SW480 (cell line): ENCODE data around the gene WDR47.
"Not testable (repeated sequence)": the region's sequence is repeated elsewhere in the genome, so short reads cannot be mapped to it uniquely, and the experiment has no call there.

Source experiments
- DNase-seq: peaks from one replicate; pipeline ENCODE4 v3.0.0-alpha.2; 2016; ENCODE audit warnings: low spot score

Gene WDR47

DNA sequence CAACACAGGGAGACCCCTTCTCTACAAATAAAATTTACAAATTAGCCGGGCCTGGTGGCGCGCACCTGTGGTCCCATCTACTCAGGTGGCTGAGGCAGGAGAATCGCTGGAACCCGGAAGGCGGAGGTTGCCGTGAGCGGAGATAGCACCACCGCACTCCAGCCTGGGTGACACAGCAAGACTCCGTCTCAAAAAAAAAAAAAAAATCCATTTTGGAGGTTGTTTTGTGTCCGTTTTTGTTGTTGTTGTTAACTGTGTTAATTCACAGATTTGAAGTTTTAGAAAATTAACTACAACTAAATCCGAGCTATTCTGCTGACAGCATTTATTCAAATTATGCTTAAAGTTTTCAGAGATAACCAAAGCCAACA lies 79.2 kb downstream of the WDR47 start:
- no peak for DNase-seq

DNA sequence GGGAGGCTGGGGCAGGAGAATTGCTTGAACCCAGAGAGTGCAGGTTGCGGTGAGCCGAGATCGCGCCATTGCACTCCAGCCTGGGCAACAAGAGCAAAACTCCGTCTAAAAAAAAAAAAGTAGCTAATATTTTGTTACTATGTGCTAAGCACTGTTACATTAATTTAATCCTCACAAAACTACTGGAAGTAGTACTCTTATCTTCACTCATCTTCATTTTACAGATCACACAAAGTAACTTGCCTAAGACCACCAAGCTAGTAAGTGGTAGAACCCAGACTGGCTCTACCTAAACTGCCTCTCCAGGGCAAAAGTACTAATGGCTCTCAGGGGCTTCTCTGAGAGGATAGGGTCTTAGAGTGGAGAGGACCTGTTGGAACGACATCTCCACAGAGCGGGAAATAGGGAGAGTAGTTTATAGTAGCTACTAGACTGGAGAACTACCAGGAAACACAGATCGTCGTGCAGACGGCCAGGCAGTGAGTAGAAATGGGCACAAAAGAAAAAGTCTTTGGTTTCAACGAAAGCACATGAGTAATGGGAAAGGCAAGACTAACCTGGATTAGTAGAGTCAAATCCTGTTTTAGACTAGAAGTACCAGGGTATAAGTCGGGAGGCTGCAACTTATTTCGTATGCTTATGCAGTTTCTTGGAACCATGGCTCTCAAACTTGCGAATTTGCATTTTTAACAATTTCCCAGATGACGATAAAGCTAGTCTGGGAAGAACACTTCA lies 80.0 kb downstream of the WDR47 start:
- no peak for DNase-seq

GRCh38 chr1:108961198-108961597 lies 80.7 kb downstream of the WDR47 start:
- DNase-seq: no peak

GRCh38 chr1:108960719-108961118 lies 81.2 kb downstream of the WDR47 start:
- no peak for DNase-seq

DNA sequence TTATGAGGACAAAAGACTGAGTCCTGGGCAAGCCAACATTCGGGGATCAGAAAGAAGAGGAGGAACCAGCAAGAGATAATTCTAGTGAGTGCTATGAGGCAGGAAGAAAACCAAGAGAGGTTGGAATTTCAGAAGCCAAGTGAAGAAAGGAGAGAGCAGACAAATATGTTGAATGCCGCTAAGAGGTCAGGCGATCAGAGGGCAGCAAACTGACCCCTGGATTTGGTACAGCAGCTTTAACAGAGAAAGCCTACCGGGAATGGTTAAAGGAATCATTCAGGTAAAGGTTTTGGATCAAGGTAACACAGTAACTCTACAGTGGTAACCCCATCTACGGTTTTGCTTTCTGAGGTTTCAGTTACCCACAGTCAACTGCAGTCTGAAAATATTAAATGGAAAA lies 84.0 kb downstream of the WDR47 start:
- DNase-seq: no peak

DNA sequence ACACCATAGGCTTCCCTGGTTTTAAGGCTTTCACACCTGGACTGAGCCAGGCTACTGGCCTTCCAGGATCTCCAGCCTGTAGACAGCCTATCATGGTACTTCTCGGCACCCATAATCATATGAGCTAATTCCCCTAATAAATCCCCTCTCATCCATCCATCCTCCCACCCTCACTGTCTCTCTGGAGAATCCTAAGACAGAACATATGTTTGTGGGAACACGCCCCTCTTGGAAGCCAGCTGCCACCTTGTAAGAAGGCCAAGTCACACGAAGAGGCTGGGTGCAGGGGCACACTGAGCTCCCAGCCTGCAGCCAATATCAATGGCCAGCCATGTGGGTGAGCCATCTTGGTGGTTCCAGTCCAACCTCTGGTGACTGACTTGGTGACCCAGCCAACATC lies 86.0 kb downstream of the WDR47 start:
- DNase-seq: no peak

- DNase-seq: no peak
Measured at GRCh38 chr1:108955111-108955510, 86.8 kb downstream of the WDR47 start.

DNA sequence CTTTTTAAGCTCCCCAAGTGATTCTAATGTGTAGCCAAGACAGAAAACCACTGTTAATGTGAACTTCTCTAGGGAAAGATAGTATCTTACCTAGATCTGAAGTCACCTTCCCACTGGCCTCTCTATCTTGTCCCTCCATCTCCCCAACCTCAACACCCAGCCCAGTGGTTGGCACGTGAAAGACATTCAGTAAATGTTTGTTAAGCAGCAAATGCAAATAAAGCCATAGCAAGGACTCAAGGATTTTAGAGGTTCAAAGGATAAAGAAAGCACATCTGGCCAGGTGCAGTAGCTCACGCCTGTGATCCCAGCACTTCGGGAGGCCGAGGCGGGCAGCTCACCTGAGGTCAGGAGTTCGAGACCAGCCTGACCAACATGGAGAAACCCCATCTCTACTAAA lies 88.5 kb downstream of the WDR47 start:
- no peak for DNase-seq

- no peak for DNase-seq
Measured at GRCh38 chr1:108951242-108951641, 90.7 kb downstream of the WDR47 start.

DNA sequence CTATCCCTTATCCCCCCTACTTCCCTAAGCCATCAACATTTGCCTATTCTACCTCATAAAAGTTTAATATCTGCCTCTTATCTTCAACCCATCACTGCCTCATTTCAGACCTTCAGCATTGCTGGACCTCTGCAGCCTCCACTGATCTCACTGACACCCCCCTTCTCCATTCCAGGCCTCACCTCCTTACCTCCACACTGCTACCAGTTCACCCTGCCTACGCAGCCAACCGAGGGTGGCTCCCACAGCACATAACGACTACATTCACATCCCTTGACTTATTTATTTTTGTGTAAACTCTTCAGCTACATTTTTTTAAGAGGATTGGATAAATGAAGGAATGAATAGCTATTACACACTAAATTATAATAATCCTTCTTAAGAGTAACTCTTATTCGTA lies 92.9 kb downstream of the WDR47 start:
- no peak for DNase-seq

- DNase-seq: no peak
Measured at GRCh38 chr1:108947871-108948525, 93.9 kb downstream of the WDR47 start.

DNA sequence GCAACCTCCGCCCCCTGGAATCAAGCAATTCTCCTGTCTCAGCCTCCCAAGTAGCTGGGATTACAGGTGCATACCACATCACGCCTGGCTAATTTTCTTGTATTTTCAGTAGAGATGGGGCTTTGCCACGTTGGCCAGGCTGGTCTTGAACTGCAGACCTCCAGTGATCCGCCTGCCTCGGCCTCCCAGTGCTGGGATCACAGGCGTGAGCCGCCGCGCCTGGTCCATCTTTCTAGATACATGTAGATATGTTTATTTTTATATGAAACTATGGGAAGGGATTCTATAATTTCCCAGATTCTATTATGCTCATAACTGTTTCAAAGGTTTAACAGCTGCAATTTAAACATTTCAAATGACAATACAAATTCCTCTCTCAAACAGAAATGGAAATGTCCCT lies 105.7 kb downstream of the WDR47 start:
- DNase-seq: no peak

DNA sequence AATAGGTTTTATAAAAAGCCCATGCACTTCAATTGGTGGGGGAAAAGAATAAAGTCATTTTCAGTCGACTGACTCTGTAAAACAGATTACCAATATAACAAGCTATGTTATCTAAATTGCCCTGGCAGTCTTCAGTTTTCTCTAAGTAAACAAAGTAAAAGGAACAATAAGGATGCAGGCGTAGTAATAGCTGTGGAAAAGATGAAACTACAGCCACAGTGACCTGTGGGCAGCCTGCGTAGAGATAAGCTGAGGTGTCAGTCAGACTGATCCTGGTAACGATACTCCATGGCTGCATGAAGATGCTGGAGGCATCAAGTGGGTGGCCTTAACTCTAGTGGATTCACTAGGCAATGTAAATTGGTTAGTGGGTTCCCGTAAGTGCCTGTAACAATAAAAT lies 108.0 kb downstream of the WDR47 start:
- no peak for DNase-seq

DNA sequence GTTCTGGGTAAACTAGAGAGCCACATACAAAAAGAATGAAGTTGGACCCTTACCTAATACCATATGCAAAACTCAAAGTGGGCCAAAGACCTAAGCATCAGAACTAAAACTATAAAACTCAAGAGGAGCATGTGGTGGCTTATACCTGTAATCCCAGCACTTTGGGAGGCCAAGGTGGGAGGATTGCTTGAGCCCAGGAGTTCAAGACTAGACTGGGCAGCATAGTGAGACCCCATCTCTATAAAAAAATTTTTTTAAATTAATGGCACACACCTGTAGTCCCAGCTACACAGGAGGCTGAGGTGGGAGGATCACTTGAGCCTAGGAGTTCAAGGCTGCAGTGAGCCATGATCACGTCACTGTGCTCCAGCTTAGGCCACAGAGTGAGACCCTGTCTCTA lies 114.3 kb downstream of the WDR47 start:
- not testable (repeated sequence) for DNase-seq

GRCh38 chr1:108925920-108926319 lies 116.0 kb downstream of the WDR47 start:
- DNase-seq: no peak
